A549 (cell line): Measurements from ENCODE around the gene CASP10. TPM values are rescaled to one million over a fixed set of nuclear protein-coding genes. Genes with fewer than 3 reads are reported as not detected.

ENCODE experiments used
- ATAC-seq, 2 experiments: fragments of 200-7000 bp in 1 of 2; fragments of >200 bp in 1 of 2; cut with Nextera tagmentation in 1 of 2; cut with Tn5 transposase in 1 of 2; 3 replicates each; pipeline versions ENCODE4 v1.8.0 to v1.9.1; 2018 to 2020; ENCODE audit warnings: mild to moderate bottlenecking in 1 of 2, moderate library complexity in 1 of 2
- CTCF ChIA-PET: fragments of 300-600 bp; sonication (Branson Sonifier 250); formaldehyde crosslinking; extraction: SDS; loops from one replicate; lab custom pipeline; 2021; ENCODE audit warnings: antibody characterized with exemption, inconsistent platforms; lab: Yijun Ruan, JAX
- POLR2A ChIA-PET: fragments of 350-600 bp; formaldehyde crosslinking; extraction: SDS; loops from one replicate; lab custom pipeline; 2021; ENCODE audit warnings: antibody characterized with exemption, inconsistent platforms; lab: Yijun Ruan, JAX
- DNase-seq, 2 experiments: peaks; one replicate each; pipeline versions ENCODE4 v3.0.0 to v3.0.0-alpha.2; 2011 to 2016; ENCODE audit warnings: low read depth in 1 of 2, low spot score in 1 of 2
- FAIRE-seq: peaks from 2 replicates; lab custom pipeline; 2011; peaks lifted over from hg19 to GRCh38; lab: Jason Lieb, UNC
- H3K27ac ChIP-seq, 2 experiments: fragments of >200 bp; sonication (Bioruptor Twin); formaldehyde crosslinking; 3 replicates each; pipeline ENCODE4 v1.5.1; 2016 to 2017
- H3K4me1 ChIP-seq: fragments of >200 bp; sonication (Bioruptor Twin); formaldehyde crosslinking; 3 replicates; pipeline ENCODE4 v1.6.1; 2016
- H3K4me2 ChIP-seq: fragments of >200 bp; sonication (Bioruptor Twin); formaldehyde crosslinking; 3 replicates; pipeline ENCODE4 v1.6.1; 2016
- H3K4me3 ChIP-seq: fragments of >200 bp; sonication (Bioruptor Twin); formaldehyde crosslinking; 3 replicates; pipeline ENCODE4 v1.5.1; 2016
- H3K9me3 ChIP-seq: fragments of >200 bp; sonication (Bioruptor Twin); formaldehyde crosslinking; 3 replicates; pipeline ENCODE4 v1.6.1; 2016
- BCL3 ChIP-seq: fragments of >200 bp; sonication (Bioruptor Twin); formaldehyde crosslinking; IDR thresholded peaks from 3 replicates; pipeline ENCODE4 v1.6.1; 2016
- CHD4 ChIP-seq: fragments of 200-600 bp; sonication (generic); IDR thresholded peaks from 2 replicates; pipeline ENCODE4 v1.6.1; 2016; ENCODE audit warnings: antibody characterized with exemption, mild to moderate bottlenecking, borderline replicate concordance
- GATA3 ChIP-seq: IDR thresholded peaks from 2 replicates; pipeline ENCODE4 v1.6.1; 2012; ENCODE audit warnings: borderline replicate concordance
- HES2 ChIP-seq: fragments of >200 bp; sonication (Bioruptor Twin); formaldehyde crosslinking; IDR thresholded peaks from 2 replicates; pipeline ENCODE4 v1.6.1; 2016
- HOXB13 ChIP-seq: fragments of 250-450 bp; sonication (Bioruptor Pico); IDR thresholded peaks from 2 replicates; pipeline ENCODE4 v1.5.0; 2020; ENCODE audit warnings: low read depth, mild to moderate bottlenecking, moderate library complexity
- HOXB5 ChIP-seq: fragments of 250-450 bp; sonication (Bioruptor Pico); IDR thresholded peaks from 2 replicates; pipeline ENCODE4 v1.5.0; 2020; ENCODE audit warnings: mild to moderate bottlenecking, moderate library complexity
- JUN ChIP-seq, 2 experiments: fragments of >200 bp; sonication (Bioruptor Twin); formaldehyde crosslinking; IDR thresholded peaks; 2 replicates in 1 of 2; 3 replicates in 1 of 2; pipeline ENCODE4 v1.6.1; 2016 to 2017
- KDM5A ChIP-seq: fragments of 200-600 bp; sonication (generic); IDR thresholded peaks from 2 replicates; pipeline ENCODE4 v1.6.1; 2016; ENCODE audit warnings: antibody characterized with exemption, mild to moderate bottlenecking
- MAZ ChIP-seq: fragments of 150-350 bp; IDR thresholded peaks from 2 replicates; pipeline ENCODE4 v1.6.1; 2014; ENCODE audit warnings: antibody characterized with exemption, low read depth, low read length, borderline replicate concordance
- NFE2L2 ChIP-seq: fragments of 150-350 bp; conservative IDR thresholded peaks from 2 replicates; pipeline ENCODE4 v1.6.1; 2014; ENCODE audit warnings: low read length
- NPAS2 ChIP-seq: fragments of 250-450 bp; sonication (Bioruptor Pico); IDR thresholded peaks from 2 replicates; pipeline ENCODE4 v1.8.0; 2022; ENCODE audit warnings: mild to moderate bottlenecking, moderate library complexity, borderline replicate concordance
- PBX3 ChIP-seq: IDR thresholded peaks from 2 replicates; pipeline ENCODE4 v1.6.1; 2012
- POLR2A ChIP-seq: IDR thresholded peaks from 2 replicates; pipeline ENCODE4 v1.6.1; 2012; ENCODE audit warnings: mild to moderate bottlenecking, low read length
- POLR2AphosphoS2 ChIP-seq: conservative IDR thresholded peaks from 2 replicates; pipeline ENCODE4 v1.6.1; 2012; ENCODE audit warnings: low read length, improper control_type of control experiment, inconsistent platforms
- RARB ChIP-seq: fragments of 250-450 bp; sonication (Bioruptor Pico); IDR thresholded peaks from 2 replicates; pipeline ENCODE4 v1.8.0; 2021; ENCODE audit warnings: mild to moderate bottlenecking, moderate library complexity
- REST ChIP-seq: fragments of 200-600 bp; sonication (generic); IDR thresholded peaks from 2 replicates; pipeline ENCODE4 v1.6.1; 2016; ENCODE audit warnings: antibody characterized with exemption, mild to moderate bottlenecking, moderate library complexity
- SMC3 ChIP-seq: fragments of >200 bp; sonication (Bioruptor Twin); formaldehyde crosslinking; IDR thresholded peaks from 3 replicates; pipeline ENCODE4 v1.6.1; 2018; ENCODE audit warnings: inconsistent platforms
- USF2 ChIP-seq: fragments of 450-650 bp; IDR thresholded peaks from 2 replicates; pipeline ENCODE4 v1.6.1; 2014; ENCODE audit warnings: antibody characterized with exemption
- ZSCAN20 ChIP-seq: fragments of 250-450 bp; sonication (Bioruptor Pico); IDR thresholded peaks from 2 replicates; pipeline ENCODE4 v1.8.0; 2022; ENCODE audit warnings: mild to moderate bottlenecking, moderate library complexity
- WGBS: methylation state at CpG from one replicate; pipeline ENCODE4 v1.1.6; 2017; ENCODE audit errors: missing lambda C conversion rate; 5-methylcytosine and 5-hydroxymethylcytosine counted together
- polyA plus RNA-seq, 4 experiments: library from polyadenylated mRNA; depleted of rRNA in 3 of 4; stranded (reverse); fragments of >200 nt; fragmentation: RNase III in 1 of 4; extraction: RNeasy Plus Mini Kit Qiagen cat#74134 plus additional on column Dnase treatment in 1 of 4; gene quantifications; 2 replicates in 3 of 4; 3 replicates in 1 of 4; pipeline ENCODE4 v1.2.3, GENCODE V29; 2011 to 2017

CASP10 gene
- polyA plus RNA-seq, 2 of the 4 experiments (the other 2 are of a cell fraction), result 3.0 to 6.5 TPM

GRCh38 chr2:201270293-201271001 is 87.5 kb downstream of the CASP10 start:
- 94% methylated on average over 9 of the region's 9 CpGs for WGBS
- Histone ChIP-seq H3K4me1 (no peaks in the 10 kb centered on the region), H3K9me3 (no peaks in the 10 kb centered on the region), H3K4me3 (no peak overlapping the region), H3K27ac (no peak overlapping the region), H3K4me2 (no peak overlapping the region)
- FAIRE-seq, result no peak
- no peak for DNase-seq
- ATAC-seq, result 0 out of 6 replicates have a peak, but pooled peaks of 1 of the 2 experiments have one; percentile 31
- TF ChIP-seq NFE2L2, result no peak
- TF ChIP-seq KDM5A, result no peak
- no peak for TF ChIP-seq PBX3
- TF ChIP-seq SMC3, result no peak
- no peak for TF ChIP-seq MAZ
- no peak for TF ChIP-seq ZSCAN20 (CRISPR knock-in tag)
- ChIA-PET CTCF (interaction anchor here (1.2 kb wide), 1 partner anchor 93 kb away, joined by 4 read pairs; no protein-coding TSS in a partner anchor), POLR2A (no interaction called here)

GRCh38 chr2:201271917-201272316 is 89.0 kb downstream of the CASP10 start:
- ATAC-seq, result no peak
- H3K4me2 ChIP-seq, result no peak overlapping the region
- TF ChIP-seq NPAS2, result no peak
- TF ChIP-seq GATA3, result no peak
- TF ChIP-seq NFE2L2, result no peak
- TF ChIP-seq ZSCAN20 (CRISPR knock-in tag), result no peak
- no peak for TF ChIP-seq HES2
- no peak for TF ChIP-seq POLR2AphosphoS2
- TF ChIP-seq RARB (CRISPR knock-in tag), result no peak
- no peak for TF ChIP-seq JUN (IDR thresholded peaks at IDR 0.05)
- TF ChIP-seq POLR2A, result no peak
- TF ChIP-seq HOXB13 (CRISPR knock-in tag), result no peak
- no peak for TF ChIP-seq HOXB5 (CRISPR knock-in tag)
- no peak for TF ChIP-seq CHD4
- no peak for TF ChIP-seq USF2
- no peak for TF ChIP-seq BCL3
- TF ChIP-seq, all 56 proteins: peak for 0
- no peaks in the 10 kb centered on the region for H3K4me1 ChIP-seq
- ChIA-PET POLR2A (no interaction called here), CTCF (interaction anchor here (1.2 kb wide), 1 partner anchor 95 kb away, joined by 4 read pairs; no protein-coding TSS in a partner anchor)
- no peaks in the 10 kb centered on the region for H3K9me3 ChIP-seq
- H3K4me3 ChIP-seq, result no peak overlapping the region
- whole genome bisulfite sequencing, result 96% methylated on average over 2 of the region's 2 CpGs
- FAIRE-seq (no peak), DNase-seq (no peak)
- H3K27ac ChIP-seq, result no peak overlapping the region

GRCh38 chr2:201273330-201273983 is 90.5 kb downstream of the CASP10 start:
- TF ChIP-seq REST, result no peak
- TF ChIP-seq, all 56 proteins: peak for 0
- 90% methylated on average over 9 of the region's 9 CpGs for WGBS

More at GRCh38 chr2:201273330-201273983, 90.5 kb downstream of the CASP10 start:
- Histone ChIP-seq H3K4me2 (no peak overlapping the region), H3K27ac (no peak overlapping the region), H3K4me3 (no peak overlapping the region), H3K9me3 (no peaks in the 10 kb centered on the region), H3K4me1 (no peaks in the 10 kb centered on the region)
- no peak for DNase-seq
- POLR2A ChIA-PET, result interaction anchor here (0.8 kb wide), 1 partner anchor 10 kb away, joined by 3 read pairs; no protein-coding TSS in a partner anchor
- no peak for ATAC-seq
- FAIRE-seq, result no peak
- CTCF ChIA-PET, result interaction anchor here (1.8 kb wide), 1 partner anchor 12 kb away, joined by 5 read pairs; no protein-coding TSS in a partner anchor
